ENCODE measurements around the gene ACOT8. TPM values are rescaled to one million over a fixed set of nuclear protein-coding genes. Genes with fewer than 3 reads are reported as not detected.

ACOT8 gene
- total and polyA plus RNA-seq, 10 of the 15 experiments (the other 5 are each of a cell fraction or from before 2014, with no cell fraction given) = 5.1 to 47.9 (median 31.8) TPM

- Histone ChIP-seq H3K79me2 (ENCODE audit: control insufficient read depth, insufficient read depth, low read length) (no peaks in the 10 kb centered on the region), H4K20me1 (ENCODE audit: control insufficient read depth, insufficient read depth) (no peaks in the 10 kb centered on the region), H3K4me3 (no peak overlapping the region), H3K9ac (ENCODE audit: control insufficient read depth, insufficient read depth, low read length) (no peak overlapping the region), H3K4me2 (ENCODE audit: control insufficient read depth, insufficient read depth) (no peak overlapping the region), H3K9me3 (replicated peaks; ENCODE audit: control insufficient read depth, insufficient read depth, low read length) (no peaks in the 10 kb centered on the region), H3K36me3 (ENCODE audit: control insufficient read depth in 2 of 2, insufficient read depth in 2 of 2, low read length in 1 of 2) (no peaks in the 10 kb centered on the region), H3K4me1 (ENCODE audit: control insufficient read depth, insufficient read depth, low read length) (no peaks in the 10 kb centered on the region), H3K27me3 (replicated peaks in 1 of 2; ENCODE audit: control insufficient read depth in 2 of 2, insufficient read depth in 2 of 2, low read length in 1 of 2) (no peaks in the 10 kb centered on the region), H3K27ac (ENCODE audit: control insufficient read depth, insufficient read depth) (no peak overlapping the region), H2AFZ (ENCODE audit: control insufficient read depth, low read depth, low read length) (no peak overlapping the region)
- intact Hi-C loops (cut with micrococcal nuclease; ENCODE audit: unreplicated experiment) = no loop called here
- ChIA-PET POLR2A (no interaction called here), RAD21 (ENCODE audit: unreplicated experiment) (no interaction called here), SMC1A (ENCODE audit: uncharacterized antibody, unreplicated experiment) (interaction anchor here (0.6 to 1.4 kb wide), 4 partner anchors 9 to 1638 kb away, joined by 3 to 5 read pairs (median 3); no protein-coding TSS in a partner anchor), CTCF (interaction anchor here (0.7 to 1.4 kb wide), 2 partner anchors 14 to 60 kb away, joined by 3 to 4 read pairs; partner anchors contain the start of gene ZSWIM1)
- 99% methylated on average over 6 of the region's 6 CpGs for WGBS (ENCODE audit: insufficient coverage, insufficient replicate concordance, low lambda C conversion rate, missing lambda C conversion rate)
- FAIRE-seq = no peak
- TF ChIP-seq RBBP5 (conservative IDR thresholded peaks at IDR 0.05) (no peak), SIX5 (IDR thresholded peaks at IDR 0.05; ENCODE audit: low read depth, low read length, severe bottlenecking) (no peak), HCFC1 (IDR thresholded peaks at IDR 0.05; ENCODE audit: low read length) (no peak), DPF2 (IDR thresholded peaks at IDR 0.05) (no peak), TAF1 (IDR thresholded peaks at IDR 0.05; ENCODE audit: borderline replicate concordance, low read depth, low read length) (no peak), MLLT1 (IDR thresholded peaks at IDR 0.05) (no peak), NFIC (IDR thresholded peaks at IDR 0.05; ENCODE audit: low read depth, low read length) (no peak), WRNIP1 (IDR thresholded peaks at IDR 0.05; ENCODE audit: borderline replicate concordance, low read depth, low read length) (no peak), STAT3 (IDR thresholded peaks at IDR 0.05; ENCODE audit: low read depth, low read length) (no peak), MEF2B (IDR thresholded peaks at IDR 0.05; ENCODE audit: partially characterized antibody, poor library complexity, severe bottlenecking) (no peak), ZNF24 (IDR thresholded peaks at IDR 0.05) (no peak), JUNB (IDR thresholded peaks at IDR 0.05) (no peak), TARDBP (IDR thresholded peaks at IDR 0.05; ENCODE audit: borderline replicate concordance) (no peak), KDM1A (IDR thresholded peaks at IDR 0.05; ENCODE audit: borderline replicate concordance) (no peak), SMARCA5 (IDR thresholded peaks at IDR 0.05) (no peak), ZBED1 (IDR thresholded peaks at IDR 0.05; ENCODE audit: borderline replicate concordance) (no peak), SIN3A (IDR thresholded peaks at IDR 0.05; ENCODE audit: low read depth, low read length) (no peak), POLR2A (IDR thresholded peaks at IDR 0.05; ENCODE audit: low read depth, low read length) (no peak), EGR1 (IDR thresholded peaks at IDR 0.05; ENCODE audit: borderline replicate concordance in 1 of 2, low read depth in 2 of 2, low read length in 2 of 2) (no peak)
- TF ChIP-seq, protein P1, sequence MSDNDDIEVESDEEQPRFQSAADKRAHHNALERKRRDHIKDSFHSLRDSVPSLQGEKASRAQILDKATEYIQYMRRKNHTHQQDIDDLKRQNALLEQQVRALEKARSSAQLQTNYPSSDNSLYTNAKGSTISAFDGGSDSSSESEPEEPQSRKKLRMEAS (IDR thresholded peaks at IDR 0.05; ENCODE audit: low read depth, low read length) = no peak
- no peak for DNase-seq (ENCODE audit: low read depth, low spot score)
- BruUV-seq (replicated peaks) = no TSS peak
- no peak for ATAC-seq
- in situ Hi-C loops (cut with MboI) = no loop called here
Measured at GRCh38 chr20:45867136-45867818, 10.1 kb upstream of the ACOT8 start.

All from GM12878 (cell line).